Endothelial cell of umbilical vein (primary cell): ENCODE measurements around the gene CACNB4. TPM values are rescaled to one million over a fixed set of nuclear protein-coding genes. Genes with fewer than 3 reads are reported as not detected.

Experiments used
- BruUV-seq: library from RNA; stranded (reverse); fragments of 400-500 nt; replicated peaks from 2 replicates; lab custom pipeline; 2021; lab: Mats Ljungman, UMichigan
- CTCF ChIA-PET: fragments of 300-600, 350-600 bp; sonication (Branson Sonifier 250); formaldehyde crosslinking; loops from one replicate; lab custom pipeline; 2021; ENCODE audit warnings: antibody characterized with exemption, inconsistent platforms; lab: Charles Lee
- POLR2A ChIA-PET: fragments of 300-600, 350-600 bp; sonication (Branson Sonifier 250); formaldehyde crosslinking; loops from one replicate; lab custom pipeline; 2021; ENCODE audit warnings: antibody characterized with exemption, inconsistent platforms; lab: Charles Lee
- DNase-seq: peaks from one replicate; pipeline ENCODE4 v3.0.0-alpha.2; 2011; ENCODE audit warnings: low read depth, low spot score
- FAIRE-seq: peaks from 2 replicates; lab custom pipeline; 2011; peaks lifted over from hg19 to GRCh38; lab: Jason Lieb, UNC
- H2AFZ ChIP-seq: 2 replicates; pipeline ENCODE4 v1.6.0; 2012; ENCODE audit warnings: low read depth, low read length, control low read depth, inconsistent platforms
- H3K27ac ChIP-seq: 2 replicates; pipeline ENCODE4 v1.5.1; 2011; ENCODE audit warnings: low read depth, mild to moderate bottlenecking, control low read depth, low read length, moderate library complexity; ENCODE audit not compliant: insufficient read depth
- H3K27me3 ChIP-seq, 2 experiments: 2 replicates each; pipeline versions ENCODE4 v1.6.0 to v1.6.1; 2011; ENCODE audit warnings: low read length in 2 of 2, mixed read lengths in 1 of 2; ENCODE audit not compliant: control insufficient read depth in 2 of 2, insufficient read depth in 2 of 2
- H3K36me3 ChIP-seq, 2 experiments: 2 replicates in 1 of 2; 3 replicates in 1 of 2; pipeline ENCODE4 v1.5.1; 2011; ENCODE audit warnings: low read length in 2 of 2, mild to moderate bottlenecking in 1 of 2, moderate library complexity in 1 of 2; ENCODE audit not compliant: control insufficient read depth in 2 of 2, insufficient read depth in 2 of 2; ENCODE audit errors: extremely low read depth in 1 of 2
- H3K4me1 ChIP-seq: 3 replicates; pipeline ENCODE4 v1.5.1; 2011; ENCODE audit warnings: mild to moderate bottlenecking, low read length; ENCODE audit not compliant: control insufficient read depth, insufficient read depth; ENCODE audit errors: extremely low read depth
- H3K4me2 ChIP-seq: 2 replicates; pipeline ENCODE4 v1.6.1; 2011; ENCODE audit warnings: low read length, control low read depth, mixed read lengths; ENCODE audit not compliant: insufficient read depth
- H3K4me3 ChIP-seq, 3 experiments: fragments of 200-600 bp in 1 of 3; sonication (generic), shearing (Covaris generic) in 1 of 3; replicated peaks in 1 of 3; 2 replicates each; pipeline ENCODE4 v1.5.1; 2011 to 2016; ENCODE audit warnings: control low read depth in 3 of 3, low read length in 3 of 3, mild to moderate bottlenecking in 2 of 3, inconsistent platforms in 1 of 3, low read depth in 1 of 3, moderate library complexity in 1 of 3; ENCODE audit not compliant: insufficient read depth in 1 of 3
- H3K79me2 ChIP-seq: 2 replicates; pipeline ENCODE4 v1.6.0; 2012; ENCODE audit warnings: low read length, inconsistent platforms; ENCODE audit not compliant: control insufficient read depth, insufficient read depth
- H3K9ac ChIP-seq: replicated peaks from 2 replicates; pipeline ENCODE3; 2011; ENCODE audit warnings: low read length, control low read depth; ENCODE audit not compliant: insufficient read depth; ENCODE audit errors: extremely low read depth
- H3K9me1 ChIP-seq: replicated peaks from 3 replicates; pipeline ENCODE4 v1.6.0; 2011; ENCODE audit warnings: mild to moderate bottlenecking, low read length; ENCODE audit not compliant: control insufficient read depth, insufficient read depth; ENCODE audit errors: extremely low read depth
- H3K9me3 ChIP-seq: replicated peaks from 2 replicates; pipeline ENCODE4 v1.5.1; 2012; ENCODE audit warnings: low read length, inconsistent platforms; ENCODE audit not compliant: control insufficient read depth, insufficient read depth
- H4K20me1 ChIP-seq: replicated peaks from 2 replicates; pipeline ENCODE3; 2011; ENCODE audit warnings: mild to moderate bottlenecking, low read length; ENCODE audit not compliant: control insufficient read depth, insufficient read depth; ENCODE audit errors: extremely low read depth
- CTCF ChIP-seq, 2 donors: IDR thresholded peaks; 1 replicate in 1 of 2; 2 replicates in 1 of 2; pipeline ENCODE4 v1.5.1; 2011; ENCODE audit warnings: low read length in 2 of 2, mild to moderate bottlenecking in 2 of 2, moderate library complexity in 2 of 2, control low read depth in 1 of 2, inconsistent platforms in 1 of 2, low read depth in 1 of 2; ENCODE audit not compliant: insufficient read depth in 1 of 2; ENCODE audit errors: extremely low read depth in 1 of 2
- EZH2 ChIP-seq: IDR thresholded peaks from 2 replicates; pipeline ENCODE4 v1.6.1; 2012; ENCODE audit warnings: borderline replicate concordance, low read depth, mild to moderate bottlenecking, moderate library complexity, low read length, inconsistent platforms; ENCODE audit not compliant: severe bottlenecking
- FOS ChIP-seq: IDR thresholded peaks from 2 replicates; pipeline ENCODE4 v1.6.1; 2011; ENCODE audit warnings: mild to moderate bottlenecking, low read length, moderate library complexity, borderline replicate concordance; ENCODE audit not compliant: insufficient read depth
- GATA2 ChIP-seq: IDR thresholded peaks from 2 replicates; pipeline ENCODE4 v1.7.0; 2011; ENCODE audit warnings: low read depth, mild to moderate bottlenecking, moderate library complexity, mixed read lengths, low read length; ENCODE audit not compliant: insufficient read length, insufficient read depth
- JUN ChIP-seq: IDR thresholded peaks from 2 replicates; pipeline ENCODE4 v1.6.1; 2011; ENCODE audit warnings: borderline replicate concordance, low read depth; ENCODE audit not compliant: insufficient read length, insufficient read depth
- MYC ChIP-seq: IDR thresholded peaks from one replicate; pipeline ENCODE4 v1.6.1; 2011; ENCODE audit warnings: mild to moderate bottlenecking, low read depth, low read length
- POLR2A ChIP-seq: IDR thresholded peaks from 2 replicates; pipeline ENCODE4 v1.6.1; 2012; ENCODE audit warnings: low read depth, mild to moderate bottlenecking, control low read depth, low read length
- POLR2AphosphoS5 ChIP-seq: IDR thresholded peaks from 2 replicates; pipeline ENCODE4 v1.6.1; 2012; ENCODE audit warnings: low read depth, mild to moderate bottlenecking, control low read depth, low read length, moderate library complexity; ENCODE audit not compliant: insufficient read depth
- dilution Hi-C: fragments of 300-500 bp; cut with MboI; formaldehyde crosslinking; loops from one replicate; pipeline ENCODE4 v1.15.0; 2019; ENCODE audit warnings: low sequenced_read_pairs; ENCODE audit not compliant: extremely low pct_ligation_motif_present
- intact Hi-C: fragments of 100-400 bp; cut with micrococcal nuclease; formaldehyde crosslinking; loops from one replicate; pipeline ENCODE4 v1.10.0; 2022
- polyA plus RNA-seq, 4 experiments: library from polyadenylated mRNA; depleted of rRNA in 3 of 4; stranded (reverse) in 3 of 4; unstranded in 1 of 4; fragments of >200 nt; gene quantifications; 2 replicates each; pipeline versions ENCODE4 v1.2.1 to v1.2.3, GENCODE V29; 2011 to 2012; ENCODE audit warnings: missing spikeins in 1 of 4
- total RNA-seq: library from RNA; stranded (reverse); gene quantifications from 2 replicates; pipeline ENCODE4 v1.2.3, GENCODE V29; 2021
- TF ChIP-seq, protein P1 (sequence below): IDR thresholded peaks from 2 replicates; pipeline ENCODE4 v1.6.1; 2011; ENCODE audit not compliant: insufficient read depth, insufficient read length

Gene CACNB4
- total and polyA plus RNA-seq, 2 donors (not counting 3 experiments of a cell fraction or from before 2014, with no cell fraction given) = 0.23 to 0.58 TPM

- H3K4me1 ChIP-seq = no peaks in the 10 kb centered on the region
- H3K27ac ChIP-seq = no peak overlapping the region
- no peaks in the 10 kb centered on the region for H3K27me3 ChIP-seq
- H2AFZ ChIP-seq = no peak overlapping the region
- no peak for FAIRE-seq
- DNase-seq = no peak
- POLR2A ChIA-PET = no interaction called here
- H4K20me1 ChIP-seq = no peaks in the 10 kb centered on the region
- BruUV-seq = no TSS peak
- no peaks in the 10 kb centered on the region for H3K36me3 ChIP-seq
- dilution Hi-C loops = no loop called here
- CTCF ChIA-PET = interaction anchor here (1.6 kb wide), 1 partner anchor 11 kb away, joined by 10 read pairs; no protein-coding TSS in a partner anchor
- H3K4me2 ChIP-seq = no peak overlapping the region
- no peak for TF ChIP-seq POLR2AphosphoS5
- no peak for TF ChIP-seq FOS
- TF ChIP-seq EZH2 = no peak
- no peak for TF ChIP-seq POLR2A
- no peak for TF ChIP-seq MYC
- TF ChIP-seq, protein P1, sequence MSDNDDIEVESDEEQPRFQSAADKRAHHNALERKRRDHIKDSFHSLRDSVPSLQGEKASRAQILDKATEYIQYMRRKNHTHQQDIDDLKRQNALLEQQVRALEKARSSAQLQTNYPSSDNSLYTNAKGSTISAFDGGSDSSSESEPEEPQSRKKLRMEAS = no peak
- no peak for TF ChIP-seq JUN
- TF ChIP-seq CTCF (IDR thresholded peaks at IDR 0.05; ENCODE audit: extremely low read depth in 1 of 2, insufficient read depth in 1 of 2, low read depth in 1 of 2, low read length in 2 of 2) = no peak
- no peak for TF ChIP-seq GATA2
- no peak overlapping the region for H3K9ac ChIP-seq
- no peak overlapping the region for H3K4me3 ChIP-seq
- no peaks in the 10 kb centered on the region for H3K79me2 ChIP-seq
- no peaks in the 10 kb centered on the region for H3K9me3 ChIP-seq
- intact Hi-C loops = no loop called here
- H3K9me1 ChIP-seq = no peaks in the 10 kb centered on the region
These were observed 302.1 kb downstream of the CACNB4 start for GRCh38 chr2:151796774-151797173.
